HepG2 (cell line): ENCODE measurements around the gene RBP5. TPM values are rescaled to one million over a fixed set of nuclear protein-coding genes. Genes with fewer than 3 reads are reported as not detected.

Experiments
- ATAC-seq: fragments of 200-7000 bp; cut with Tn5 transposase; 3 replicates; pipeline ENCODE4 v1.9.1; 2020; ENCODE audit warnings: mild to moderate bottlenecking, moderate library complexity
- BruUV-seq: library from RNA; stranded (reverse); fragments of 400-500 nt; replicated peaks from 2 replicates; lab custom pipeline; 2021; lab: Mats Ljungman, UMichigan
- CTCF ChIA-PET: fragments of 300-600 bp; formaldehyde crosslinking; extraction: SDS; loops from one replicate; lab custom pipeline; 2021; ENCODE audit warnings: low total read pairs, inconsistent platforms, low intra/inter-chr PET ratio; lab: Yijun Ruan, JAX
- POLR2A ChIA-PET: fragments of 350-600 bp; sonication (Branson Sonifier 250); formaldehyde crosslinking; loops from one replicate; lab custom pipeline; 2020; ENCODE audit warnings: antibody characterized with exemption, inconsistent platforms; lab: Yijun Ruan, JAX
- DNase-seq: peaks from one replicate; pipeline ENCODE4 v3.0.0-alpha.2; 2015; ENCODE audit warnings: low spot score
- FAIRE-seq: peaks from 3 replicates; lab custom pipeline; 2011; peaks lifted over from hg19 to GRCh38; lab: Jason Lieb, UNC
- H2AFZ ChIP-seq: one replicate; pipeline ENCODE4 v1.6.1; 2011; ENCODE audit warnings: low read length, inconsistent platforms
- H3K27ac ChIP-seq: fragments of 300-600 bp; 3 replicates; pipeline ENCODE4 v1.8.0; 2011; ENCODE audit warnings: mixed run types, mild to moderate bottlenecking, mixed read lengths, low read length, inconsistent platforms; ENCODE audit not compliant: insufficient read depth; ENCODE audit errors: extremely low read length
- H3K27me3 ChIP-seq, 2 experiments: fragments of 200-600 bp in 1 of 2; 2 replicates in 1 of 2; 3 replicates in 1 of 2; pipeline versions ENCODE4 v1.6.0 to v1.8.0; 2011; ENCODE audit warnings: low read length in 2 of 2, mild to moderate bottlenecking in 2 of 2, moderate library complexity in 2 of 2, inconsistent platforms in 1 of 2; ENCODE audit not compliant: insufficient read depth in 2 of 2, control insufficient read depth in 1 of 2
- H3K36me3 ChIP-seq, 2 experiments: fragments of 200-600 bp in 1 of 2; replicated peaks in 1 of 2; 2 replicates in 1 of 2; 3 replicates in 1 of 2; pipeline versions ENCODE4 v1.5.1 to v1.8.0; 2011; ENCODE audit warnings: low read length in 2 of 2, inconsistent platforms in 1 of 2; ENCODE audit not compliant: insufficient read depth in 2 of 2, control insufficient read depth in 1 of 2
- H3K4me1 ChIP-seq: 2 replicates; pipeline ENCODE4 v1.5.1; 2012; ENCODE audit warnings: low read length, inconsistent platforms; ENCODE audit not compliant: insufficient read depth
- H3K4me2 ChIP-seq: 2 replicates; pipeline ENCODE4 v1.6.0; 2011; ENCODE audit warnings: low read depth, low read length, inconsistent platforms
- H3K4me3 ChIP-seq, 3 experiments: fragments of 200-600 bp in 1 of 3; sonication (generic), shearing (Covaris generic) in 1 of 3; replicated peaks in 1 of 3; 2 replicates each; pipeline ENCODE4 v1.5.1; 2011 to 2016; ENCODE audit warnings: low read length in 3 of 3, inconsistent platforms in 2 of 3, low read depth in 2 of 3, mild to moderate bottlenecking in 2 of 3, control low read depth in 1 of 3, mixed read lengths in 1 of 3; ENCODE audit not compliant: insufficient read depth in 1 of 3
- H3K79me2 ChIP-seq: one replicate; pipeline ENCODE4 v1.6.1; 2011; ENCODE audit warnings: low read length, inconsistent platforms; ENCODE audit not compliant: insufficient read depth
- H3K9ac ChIP-seq: 2 replicates; pipeline ENCODE4 v1.6.0; 2011; ENCODE audit warnings: mild to moderate bottlenecking, low read depth, low read length, inconsistent platforms; ENCODE audit not compliant: insufficient read depth
- H3K9me3 ChIP-seq: 2 replicates; pipeline ENCODE4 v1.5.1; 2012; ENCODE audit warnings: mild to moderate bottlenecking, low read length
- H4K20me1 ChIP-seq: 2 replicates; pipeline ENCODE4 v1.6.0; 2011; ENCODE audit warnings: inconsistent platforms, mild to moderate bottlenecking, low read length, moderate library complexity; ENCODE audit not compliant: insufficient read depth
- AGO2 ChIP-seq: fragments of 200-400 bp; formaldehyde crosslinking; optimal IDR thresholded peaks from 2 replicates; pipeline ENCODE3; 2017; ENCODE audit warnings: mild to moderate bottlenecking, low read depth, low read length, moderate library complexity
- GATA4 ChIP-seq: sonication (generic); IDR thresholded peaks from 2 replicates; pipeline ENCODE4 v1.6.1; 2016; ENCODE audit warnings: antibody characterized with exemption, low read depth, borderline replicate concordance
- HDAC2 ChIP-seq: sonication (generic); formaldehyde crosslinking; IDR thresholded peaks from 2 replicates; pipeline ENCODE4 v1.4.0; 2020; ENCODE audit warnings: missing genetic modification reagents
- WGBS: methylation state at CpG from one replicate; pipeline ENCODE4 v1.1.6; 2017; ENCODE audit warnings: low lambda C conversion rate; 5-methylcytosine and 5-hydroxymethylcytosine counted together
- in situ Hi-C: cut with HindIII; loops from 2 replicates; pipeline ENCODE4 v1.10.0; 2017; ENCODE audit warnings: low pct_unique_long_range_greater_than_20kb; ENCODE audit not compliant: extremely low pct_ligation_motif_present
- intact Hi-C: fragments of 100-400 bp; cut with micrococcal nuclease; formaldehyde crosslinking; loops from one replicate; pipeline ENCODE4 v1.10.0; 2022; ENCODE audit not compliant: unreplicated experiment
- polyA plus RNA-seq, 8 experiments: library from polyadenylated mRNA; depleted of rRNA in 3 of 8; stranded (reverse) in 7 of 8; unstranded in 1 of 8; fragments of >200 nt; fragmentation: Illumina TruSeq in 4 of 8; extraction: Trizol in 4 of 8; gene quantifications; 2 replicates each; pipeline versions ENCODE4 v1.2.1 to v1.2.3, GENCODE V29; 2011 to 2016; ENCODE audit warnings: low read depth in 4 of 8, missing spikeins in 1 of 8, mixed read lengths in 1 of 8; ENCODE audit not compliant: insufficient read depth in 1 of 8
- total RNA-seq, 5 experiments: library from RNA; depleted of rRNA; stranded (reverse); fragments of >200 nt; fragmentation: Illumina TruSeq; extraction: Trizol; gene quantifications; 2 replicates each; pipeline ENCODE4 v1.2.3, GENCODE V29; 2016; ENCODE audit warnings: low read depth in 1 of 5
- TF ChIP-seq, protein P1 (sequence below): sonication (generic); formaldehyde crosslinking; IDR thresholded peaks from 2 replicates; pipeline ENCODE4 v1.8.1; 2023; ENCODE audit warnings: mild to moderate bottlenecking, missing genetic modification reagents

RBP5 gene
- total and polyA plus RNA-seq, 2 of the 13 experiments (the other 11 are each of a cell fraction or from before 2014, with no cell fraction given): 13.8 to 19.8 TPM

DNA sequence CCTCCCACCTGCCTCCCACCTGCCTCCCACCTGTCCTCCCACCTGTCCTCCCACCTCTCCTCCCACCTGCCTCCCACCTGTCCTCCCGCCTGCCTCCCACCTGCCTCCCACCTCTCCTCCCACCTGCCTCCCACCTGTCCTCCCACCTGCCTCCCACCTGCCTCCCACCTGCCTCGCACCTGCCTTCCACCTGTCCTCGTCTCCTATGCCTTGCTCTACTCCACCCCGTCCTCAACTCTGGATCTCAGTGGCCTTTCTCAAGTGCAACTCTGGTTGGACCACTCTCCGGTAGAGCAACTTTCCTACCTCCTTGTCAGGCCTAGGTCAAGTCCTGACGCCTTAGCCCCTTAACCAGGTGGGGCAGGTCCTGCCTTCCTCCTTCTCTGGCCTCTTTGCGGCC is 31.5 kb upstream of the RBP5 start:
- CTCF ChIA-PET: no interaction called here
- DNase-seq (no peak), FAIRE-seq (no peak), ATAC-seq (no peak)
- Histone ChIP-seq H3K4me1 (0 out of 2 replicates have a peak, but pooled peaks cover 8% of the 10 kb centered on the region), H3K79me2 (no peaks in the 10 kb centered on the region), H3K9me3 (no peaks in the 10 kb centered on the region), H4K20me1 (no peaks in the 10 kb centered on the region), H3K27me3 (peaks cover 0 to 6% of the 10 kb centered on the region in 2 experiments; a peak in 2 of 5 replicates), H2AFZ (no peak overlapping the region), H3K27ac (no peak overlapping the region), H3K36me3 (peaks cover 11 to 12% of the 10 kb centered on the region in 2 experiments; a peak in 3 of 5 replicates), H3K4me3 (no peak overlapping the region), H3K4me2 (no peak overlapping the region), H3K9ac (no peak overlapping the region)
- no peak for TF ChIP-seq HDAC2
- no peak for TF ChIP-seq GATA4
- in situ Hi-C loops (no loop called here), intact Hi-C loops (no loop called here)
- WGBS: 63% methylated on average over 7 of the region's 7 CpGs
- POLR2A ChIA-PET: no interaction called here
- BruUV-seq: no TSS peak

DNA sequence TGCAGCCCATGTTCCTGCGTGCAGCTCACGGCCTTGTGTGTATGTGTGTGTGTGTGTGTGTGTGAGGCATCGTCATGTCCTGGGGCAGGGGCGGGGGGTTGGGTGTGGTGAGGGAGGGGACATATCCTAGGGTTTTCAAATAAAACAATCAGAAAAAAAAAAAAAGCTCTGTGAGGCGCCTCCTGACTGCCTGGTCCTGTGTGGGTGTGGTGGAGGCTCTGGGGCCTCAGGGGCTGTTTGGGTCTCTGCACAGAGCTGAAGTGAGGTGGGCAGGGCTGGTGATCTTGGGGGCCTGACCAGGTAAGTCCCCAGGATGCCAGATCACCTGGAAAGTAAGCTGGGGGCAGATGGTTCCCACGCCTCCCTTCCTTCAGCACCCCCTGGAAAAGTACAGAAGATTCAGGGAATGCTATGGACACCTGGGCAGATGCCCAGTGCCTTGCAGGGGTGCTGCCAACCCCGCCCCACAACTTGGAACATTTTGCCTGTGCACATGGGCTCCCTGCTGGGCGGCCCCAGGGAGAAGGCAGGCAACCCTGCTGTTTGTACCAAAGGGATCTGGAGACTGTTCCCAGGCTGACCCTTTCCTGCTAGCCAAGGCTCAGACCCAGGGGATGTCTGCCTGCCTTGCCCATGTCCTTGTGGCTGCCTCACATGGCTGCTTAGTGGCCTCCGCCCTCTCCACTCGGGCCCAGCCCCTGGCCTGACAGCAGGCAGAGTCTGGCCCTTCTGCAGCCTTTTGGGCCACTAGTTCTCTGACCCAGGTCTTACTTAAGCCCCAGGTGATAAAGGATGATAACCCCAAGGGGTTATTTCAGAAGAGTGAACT is 30.3 kb upstream of the RBP5 start:
- DNase-seq (no peak), ATAC-seq (no peak), FAIRE-seq (no peak)
- H3K27me3 ChIP-seq: peaks cover 0 to 6% of the 10 kb centered on the region in 2 experiments; a peak in 2 of 5 replicates
- CTCF ChIA-PET: no interaction called here
- no peak overlapping the region for H3K27ac ChIP-seq
- H3K9me3 ChIP-seq: no peaks in the 10 kb centered on the region
- H3K79me2 ChIP-seq: no peaks in the 10 kb centered on the region
- in situ Hi-C loops (no loop called here), intact Hi-C loops (no loop called here)
- H3K4me2 ChIP-seq: no peak overlapping the region
- H2AFZ ChIP-seq: no peak overlapping the region
- no peak overlapping the region for H3K4me3 ChIP-seq
- POLR2A ChIA-PET: no interaction called here
- 95% methylated on average over 8 of the region's 10 CpGs for WGBS
- H3K9ac ChIP-seq: no peak overlapping the region
- H3K4me1 ChIP-seq: 0 out of 2 replicates have a peak, but pooled peaks cover 8% of the 10 kb centered on the region
- H3K36me3 ChIP-seq: peaks cover 15 to 17% of the 10 kb centered on the region in 2 experiments; a peak in 3 of 5 replicates
- BruUV-seq: no TSS peak
- TF ChIP-seq, protein P1, sequence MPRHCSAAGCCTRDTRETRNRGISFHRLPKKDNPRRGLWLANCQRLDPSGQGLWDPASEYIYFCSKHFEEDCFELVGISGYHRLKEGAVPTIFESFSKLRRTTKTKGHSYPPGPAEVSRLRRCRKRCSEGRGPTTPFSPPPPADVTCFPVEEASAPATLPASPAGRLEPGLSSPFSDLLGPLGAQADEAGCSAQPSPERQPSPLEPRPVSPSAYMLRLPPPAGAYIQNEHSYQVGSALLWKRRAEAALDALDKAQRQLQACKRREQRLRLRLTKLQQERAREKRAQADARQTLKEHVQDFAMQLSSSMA (CRISPR knock-in tag): no peak
- TF ChIP-seq AGO2: peak; percentile 46
- H4K20me1 ChIP-seq: no peaks in the 10 kb centered on the region
